Hematopoietic multipotent progenitor cell treated with erythropoietin and hydrocortisone succinate and interleukin-3 and kit ligand, for 15 days (in vitro differentiated cells): ENCODE results near the gene SLC9C2.
A peak's percentile ranks its signal among the peaks of the same experiment; 100 is the strongest.
"Not testable (repeated sequence)": the region's sequence is repeated elsewhere in the genome, so short reads cannot be mapped to it uniquely, and the experiment has no call there.

Experiments used
- DNase-seq: peaks from one replicate; pipeline ENCODE4 v3.0.0-alpha.2; 2015; ENCODE audit warnings: low spot score

SLC9C2 gene

GRCh38 chr1:173581383-173582079 is 21.3 kb downstream of the SLC9C2 start:
- DNase-seq: no peak

DNA sequence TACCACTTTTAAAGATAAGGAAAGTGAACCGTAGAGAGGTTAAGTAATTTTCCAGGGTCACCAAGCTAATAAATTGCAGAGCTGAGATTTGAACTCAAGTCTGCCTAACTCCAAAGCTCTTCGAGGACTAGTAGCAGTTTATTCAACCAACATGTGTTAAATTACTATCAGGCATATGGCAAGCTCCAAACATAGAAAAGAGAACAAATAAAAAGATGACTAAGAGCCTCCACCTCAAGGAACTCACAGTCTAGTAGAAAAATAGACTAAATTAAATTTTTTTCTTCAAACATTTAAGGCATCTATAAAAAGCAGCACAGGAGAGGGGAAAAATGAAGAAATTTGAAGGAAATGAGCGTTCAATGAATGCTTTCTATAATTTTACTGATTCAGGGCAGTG is 22.2 kb downstream of the SLC9C2 start:
- DNase-seq: peak; percentile 28

- peak; percentile 90 for DNase-seq
Measured at GRCh38 chr1:173580071-173580470, 22.8 kb downstream of the SLC9C2 start.

DNA sequence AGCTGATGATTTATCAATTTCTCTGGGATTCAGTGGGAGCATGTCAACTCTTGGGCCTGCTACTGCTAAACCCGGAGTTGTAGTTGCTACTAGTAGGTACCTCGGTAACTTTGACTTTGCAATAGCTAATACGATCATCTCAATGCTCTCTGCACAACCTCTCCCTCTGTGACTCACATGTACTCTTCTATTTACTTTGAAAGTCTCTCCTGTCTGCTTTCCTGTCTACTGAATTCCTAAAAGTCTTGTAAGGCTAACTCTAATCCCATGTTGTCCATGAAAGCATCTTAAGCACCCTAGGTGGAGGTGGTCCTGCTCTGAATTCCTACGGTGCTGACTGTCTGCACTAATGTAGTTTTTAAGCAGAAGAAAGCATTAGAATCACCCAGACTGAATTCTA is 29.3 kb downstream of the SLC9C2 start:
- no peak for DNase-seq

GRCh38 chr1:173572201-173572873 is 30.5 kb downstream of the SLC9C2 start:
- DNase-seq: no peak

DNA sequence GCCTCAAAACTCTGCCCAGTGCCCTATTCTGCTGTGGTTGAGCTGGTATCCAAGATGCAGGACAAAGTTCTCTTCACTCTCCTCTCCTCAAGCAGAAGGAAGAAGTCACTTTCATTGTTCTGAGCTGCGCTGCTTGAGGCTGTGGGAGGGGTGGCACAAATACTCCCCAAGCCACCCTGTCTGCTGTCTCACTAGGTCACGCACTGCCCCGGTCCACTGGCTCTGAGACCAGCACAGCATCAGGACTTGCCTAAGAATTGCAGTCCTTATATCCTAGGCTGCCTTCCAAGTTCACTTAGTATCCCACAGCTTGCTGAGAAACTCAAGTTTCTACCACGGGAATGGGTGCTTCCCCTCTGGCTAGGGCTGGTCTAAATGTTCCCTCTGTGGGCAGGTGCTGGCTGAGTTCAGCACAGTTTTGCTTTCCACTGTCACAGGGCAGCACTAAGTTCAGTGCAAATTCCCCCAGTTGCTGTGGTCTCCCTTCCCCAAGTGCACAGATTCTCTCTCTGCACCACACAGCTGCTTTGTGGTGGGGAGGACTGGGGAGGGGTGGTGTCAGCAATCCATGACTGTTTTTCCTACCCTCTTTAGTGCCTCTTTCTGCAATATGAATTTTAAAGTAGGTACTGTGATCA is 32.4 kb downstream of the SLC9C2 start:
- DNase-seq: no peak

DNA sequence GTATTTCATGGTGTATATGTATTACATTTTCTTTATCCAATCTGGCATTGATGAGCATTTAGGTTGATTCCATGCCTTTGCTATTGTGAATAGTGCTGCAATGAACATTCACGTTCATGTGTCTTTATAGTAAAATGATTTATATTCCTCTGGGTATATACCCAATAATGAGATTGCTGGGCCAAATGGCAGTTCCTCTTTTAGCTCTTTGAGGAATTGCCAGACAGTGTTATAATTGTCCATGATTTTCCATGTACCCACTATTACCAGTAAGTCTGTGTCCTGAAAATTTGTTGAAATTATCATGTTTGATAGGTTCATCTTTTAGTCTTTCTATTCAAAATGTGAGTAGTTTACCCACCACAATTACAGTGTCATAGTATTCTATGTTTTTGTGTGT is 34.4 kb downstream of the SLC9C2 start:
- DNase-seq: no peak

DNA sequence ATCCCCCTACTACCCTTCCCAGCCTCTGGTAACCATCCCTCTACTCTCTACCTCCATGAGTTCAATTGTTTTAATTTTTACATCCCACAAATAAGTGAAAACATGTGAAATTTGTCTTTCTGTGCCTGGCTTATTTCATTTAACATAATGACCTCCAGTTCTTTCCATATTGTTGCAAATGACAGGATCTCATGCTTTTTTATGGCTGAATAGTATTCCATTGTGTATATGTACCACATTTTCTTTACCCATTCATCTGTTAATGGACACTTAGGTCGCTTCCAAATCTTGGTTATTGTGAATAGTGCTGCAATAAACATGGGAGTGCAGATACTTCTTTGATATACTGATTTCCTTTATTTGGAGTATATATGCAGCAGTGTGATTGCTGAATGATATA is 39.0 kb downstream of the SLC9C2 start:
- DNase-seq: not testable (repeated sequence)

DNA sequence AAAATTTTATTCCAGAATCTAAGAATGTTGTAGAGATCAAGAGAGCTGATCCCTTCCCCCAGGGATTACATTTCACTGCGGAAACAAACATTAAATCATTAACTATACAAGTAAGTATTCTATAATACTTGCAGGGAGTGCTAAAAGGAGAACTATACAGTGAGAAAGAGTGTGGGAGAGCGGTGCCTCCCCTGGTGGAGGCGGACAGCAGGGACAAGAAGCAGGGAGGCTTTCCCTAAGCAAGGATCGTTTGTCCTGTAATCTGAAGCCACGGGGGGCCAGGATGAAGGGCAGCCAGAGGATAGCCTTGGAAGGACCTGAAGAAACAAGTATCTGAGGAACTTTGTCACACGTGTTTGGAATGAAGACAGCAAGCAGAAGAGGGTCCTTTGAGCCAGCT is 40.1 kb downstream of the SLC9C2 start:
- no peak for DNase-seq

DNA sequence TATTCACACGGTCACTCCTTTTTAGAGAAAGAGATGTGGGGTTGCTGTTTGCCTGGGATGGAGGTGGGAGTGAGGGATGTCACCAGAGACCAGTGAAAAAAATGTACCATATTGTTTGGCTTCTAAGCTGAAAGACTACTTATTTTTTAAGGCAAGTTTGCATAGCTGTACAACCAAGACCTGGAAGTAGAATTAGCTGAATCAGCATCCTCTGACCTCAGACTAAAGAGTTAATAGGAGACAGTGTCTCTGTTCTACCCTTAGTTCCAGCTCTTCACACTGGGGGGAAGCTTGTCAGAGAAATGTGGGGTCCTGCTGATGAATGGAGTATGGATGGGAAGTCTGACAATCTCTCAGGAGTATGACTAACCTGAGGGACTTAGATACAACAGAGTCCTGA is 41.6 kb downstream of the SLC9C2 start:
- DNase-seq: no peak

GRCh38 chr1:173560285-173560880 is 42.5 kb downstream of the SLC9C2 start:
- no peak for DNase-seq

DNA sequence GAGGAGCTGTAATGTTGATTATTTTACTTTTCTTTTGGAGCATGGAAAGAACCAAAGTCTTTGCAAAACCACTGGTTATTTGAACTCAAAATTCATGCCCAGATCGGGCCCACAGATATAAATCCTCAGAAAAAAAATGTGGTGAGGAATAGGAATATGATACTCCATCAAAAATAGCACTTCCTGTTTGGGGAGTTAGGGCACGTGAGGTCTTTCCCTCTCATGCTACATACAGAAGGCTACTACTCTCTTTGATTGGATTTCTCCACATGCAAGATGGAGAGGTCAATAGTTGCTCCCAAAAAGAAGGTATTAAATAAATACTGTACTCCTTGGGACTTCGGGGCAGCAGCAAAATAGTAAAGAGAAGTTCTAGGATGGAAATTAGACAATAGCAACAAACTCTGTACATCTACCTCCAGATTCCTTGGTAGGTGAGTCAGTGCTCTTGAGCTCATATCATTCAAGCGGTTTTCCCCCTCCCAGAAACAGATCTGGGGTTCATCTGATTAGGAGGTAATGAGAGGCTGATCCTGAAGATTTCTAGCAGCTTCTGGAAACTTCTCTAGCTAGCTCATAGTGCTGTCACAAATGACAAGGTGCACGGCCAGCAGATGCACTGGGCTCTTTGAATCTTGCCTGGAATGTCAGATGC is 47.1 kb downstream of the SLC9C2 start:
- no peak for DNase-seq

DNA sequence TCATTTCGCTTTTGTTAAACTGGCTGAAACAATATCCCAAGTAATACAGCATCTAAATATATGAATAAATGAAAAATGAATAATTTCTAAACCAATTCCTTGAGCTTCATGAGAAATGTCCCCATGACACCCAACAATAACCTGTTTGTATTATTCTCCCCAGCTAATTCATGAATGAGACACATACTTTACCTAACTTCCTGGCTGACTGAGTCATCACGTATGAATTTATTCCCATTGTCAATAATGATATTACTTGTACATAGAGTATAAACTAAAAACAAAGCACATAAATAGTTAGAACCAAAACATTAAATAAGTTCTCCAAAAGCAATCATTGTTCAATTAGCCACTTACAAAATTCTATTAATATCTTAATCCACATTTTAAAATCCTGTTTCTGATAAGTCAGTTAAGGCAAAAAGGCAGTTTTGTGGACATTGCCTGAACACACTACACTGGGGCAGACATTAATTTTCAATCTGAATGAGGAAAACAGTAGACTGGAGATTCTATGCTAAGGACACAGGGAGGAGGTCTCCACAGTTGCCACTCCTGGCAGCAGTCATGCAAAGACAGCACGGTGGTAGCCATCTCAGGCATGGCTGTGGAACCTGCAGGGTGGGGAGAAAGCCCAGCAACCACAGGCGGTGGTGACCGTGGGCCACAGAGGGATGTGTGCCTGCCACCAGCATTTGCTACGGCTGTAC is 48.2 kb downstream of the SLC9C2 start:
- no peak for DNase-seq

GRCh38 chr1:173554089-173554488 is 48.8 kb downstream of the SLC9C2 start:
- DNase-seq: no peak

- DNase-seq: peak; percentile 10
Measured at GRCh38 chr1:173553312-173553711, 49.6 kb downstream of the SLC9C2 start.

GRCh38 chr1:173551699-173552098 is 51.2 kb downstream of the SLC9C2 start:
- no peak for DNase-seq

GRCh38 chr1:173549813-173550212 is 53.1 kb downstream of the SLC9C2 start:
- DNase-seq: no peak

- DNase-seq: no peak
Measured at GRCh38 chr1:173545688-173546087, 57.2 kb downstream of the SLC9C2 start.

- DNase-seq: no peak
Measured at GRCh38 chr1:173536223-173536622, 66.6 kb downstream of the SLC9C2 start.

DNA sequence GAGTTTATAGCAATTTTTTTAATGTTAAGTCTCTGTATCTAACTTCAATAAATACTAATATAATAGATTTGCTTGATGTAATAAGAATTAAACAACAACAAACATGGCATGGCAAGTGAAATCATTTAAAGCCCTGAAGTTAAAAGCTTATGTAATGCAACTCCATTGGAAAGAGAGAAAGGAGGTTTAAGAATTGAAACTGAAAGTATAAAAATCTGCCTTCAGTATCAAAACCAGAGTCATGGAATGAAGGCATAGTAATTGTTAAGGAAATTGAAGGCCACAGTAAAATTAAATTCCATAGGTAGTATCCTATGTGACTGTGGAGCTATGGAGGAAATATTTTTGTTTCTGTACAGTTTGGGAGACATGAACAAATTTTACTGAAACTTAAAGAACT is 70.6 kb downstream of the SLC9C2 start:
- no peak for DNase-seq

- no peak for DNase-seq
Measured at GRCh38 chr1:173530795-173531693, 71.8 kb downstream of the SLC9C2 start.
